Measurements from ENCODE around the gene CSH2. TPM values are rescaled to one million over a fixed set of nuclear protein-coding genes. Genes with fewer than 3 reads are reported as not detected.
"Not testable (repeated sequence)": the region's sequence is repeated elsewhere in the genome, so short reads cannot be mapped to it uniquely, and the experiment has no call there.

The CSH2 gene
- total RNA-seq, result not detected

- not testable (repeated sequence) for H3K4me1 Mint-ChIP-seq, H3K4me3 Mint-ChIP-seq, H3K9me3 Mint-ChIP-seq, H3K27ac Mint-ChIP-seq, H3K36me3 Mint-ChIP-seq, DNase-seq, H3K27me3 Mint-ChIP-seq
These were observed at the start of gene CSH2 for GRCh38 chr17:63873577-63873976. Gene CSH2 (minus strand): TSS chr17:63873677. CDS start chr17:63873614, 63 bp downstream.

- not testable (repeated sequence) for H3K9me3 Mint-ChIP-seq, H3K27me3 Mint-ChIP-seq, H3K4me1 Mint-ChIP-seq, H3K4me3 Mint-ChIP-seq, DNase-seq, H3K27ac Mint-ChIP-seq, H3K36me3 Mint-ChIP-seq
These were observed 48.9 kb upstream of the CSH2 start for GRCh38 chr17:63922402-63922801.

DNA sequence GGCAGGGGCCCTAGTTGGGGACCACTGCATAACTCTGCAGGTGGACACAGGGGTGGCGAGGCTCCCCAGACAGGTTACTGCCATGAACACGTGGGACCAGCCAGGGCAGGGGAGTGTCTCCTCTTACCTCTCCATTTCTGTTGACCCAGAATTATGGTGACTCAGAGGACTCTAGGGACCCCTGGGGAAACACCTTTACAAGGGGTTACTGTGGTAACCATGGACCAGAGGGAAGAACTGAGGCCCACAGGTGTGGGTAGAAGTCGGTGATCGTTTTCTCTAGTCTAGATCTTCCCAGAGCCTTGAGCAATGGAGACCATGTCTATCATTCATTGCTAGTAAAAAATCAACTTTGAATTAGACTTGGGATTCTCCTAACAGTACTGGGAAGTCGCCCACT is 47.3 kb upstream of the CSH2 start:
- not testable (repeated sequence) for H3K9me3 Mint-ChIP-seq, H3K4me3 Mint-ChIP-seq, DNase-seq, H3K27ac Mint-ChIP-seq, H3K36me3 Mint-ChIP-seq, H3K4me1 Mint-ChIP-seq, H3K27me3 Mint-ChIP-seq

DNA sequence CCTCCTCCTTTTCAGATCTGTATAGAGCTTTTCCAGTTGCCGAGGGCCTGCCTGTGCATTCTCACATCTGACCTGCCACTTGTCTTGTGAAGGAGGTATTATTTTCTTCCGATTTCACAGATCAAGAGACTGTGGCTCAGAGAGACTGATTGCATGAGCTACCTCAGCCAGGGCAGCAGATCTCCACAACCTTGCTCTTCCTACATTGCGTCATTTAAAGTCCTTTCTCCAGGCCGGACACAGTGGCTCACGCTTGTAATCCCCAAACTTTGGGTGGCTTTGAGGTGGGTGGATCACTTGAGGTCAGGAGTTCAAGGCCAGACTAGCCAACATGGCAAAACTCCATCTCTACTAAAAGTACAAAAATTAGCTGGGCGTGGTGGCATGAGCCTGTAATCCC is 46.6 kb upstream of the CSH2 start:
- DNase-seq, H3K4me1 Mint-ChIP-seq, H3K4me3 Mint-ChIP-seq, H3K36me3 Mint-ChIP-seq, H3K27me3 Mint-ChIP-seq, H3K9me3 Mint-ChIP-seq, H3K27ac Mint-ChIP-seq: not testable (repeated sequence)

GRCh38 chr17:63919311-63919723 is 45.8 kb upstream of the CSH2 start:
- H3K4me3 Mint-ChIP-seq, result no peak overlapping the region

DNA sequence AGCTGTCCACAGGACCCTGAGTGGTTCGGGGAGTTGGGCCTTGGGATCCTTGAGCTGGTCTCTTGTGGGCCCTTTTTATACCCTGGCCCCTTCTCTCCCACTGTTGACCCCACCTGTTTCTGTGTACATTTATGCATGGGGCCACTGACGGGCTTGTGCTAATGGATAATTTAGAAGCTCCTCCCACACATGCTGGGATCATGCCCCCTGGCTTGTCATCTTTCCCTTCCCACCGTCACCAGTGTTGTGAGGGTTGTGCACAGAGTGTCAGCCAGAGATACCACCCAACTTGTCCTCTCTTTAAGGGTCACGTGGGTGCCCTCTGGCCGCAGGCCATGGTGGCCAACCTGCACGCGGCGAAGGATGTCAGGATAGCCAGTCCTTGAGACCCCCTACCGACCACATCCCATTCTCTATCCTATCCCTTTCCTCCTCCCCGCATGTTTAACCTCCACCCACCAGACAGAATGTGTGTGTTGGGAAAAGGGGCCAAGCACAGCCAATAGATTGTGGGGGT is 45.4 kb upstream of the CSH2 start, which contains the start of gene GH1:
Gene GH1 (minus strand): TSS at position 51 of the 517 bp plus-strand sequence. CDS start 63 bp downstream, outside the sequence.
- H3K36me3 Mint-ChIP-seq, H3K4me1 Mint-ChIP-seq, H3K27ac Mint-ChIP-seq, DNase-seq, H3K9me3 Mint-ChIP-seq, H3K27me3 Mint-ChIP-seq, H3K4me3 Mint-ChIP-seq: not testable (repeated sequence)

More at GRCh38 chr17:63919311-63919723, 45.8 kb upstream of the CSH2 start:
- DNase-seq, result peak; percentile 64
- Mint-ChIP-seq H3K27ac (no peak overlapping the region), H3K27me3 (peaks cover 5% of the 10 kb centered on the region), H3K4me1 (peaks cover 4% of the 10 kb centered on the region), H3K9me3 (no peaks in the 10 kb centered on the region), H3K36me3 (no peaks in the 10 kb centered on the region)

GRCh38 chr17:63918305-63918704 is 44.8 kb upstream of the CSH2 start:
- no peaks in the 10 kb centered on the region for H3K9me3 Mint-ChIP-seq
- peaks cover 4% of the 10 kb centered on the region for H3K4me1 Mint-ChIP-seq
- peaks cover 5% of the 10 kb centered on the region for H3K27me3 Mint-ChIP-seq
- DNase-seq, result no peak
- H3K27ac Mint-ChIP-seq, result no peak overlapping the region
- no peak overlapping the region for H3K4me3 Mint-ChIP-seq
- no peaks in the 10 kb centered on the region for H3K36me3 Mint-ChIP-seq

- Mint-ChIP-seq H3K27me3 (peaks cover 5% of the 10 kb centered on the region), H3K9me3 (no peaks in the 10 kb centered on the region), H3K36me3 (no peaks in the 10 kb centered on the region), H3K27ac (no peak overlapping the region), H3K4me1 (peaks cover 4% of the 10 kb centered on the region), H3K4me3 (no peak overlapping the region)
- DNase-seq, result no peak
These were observed 44.2 kb upstream of the CSH2 start for GRCh38 chr17:63917646-63918045.

DNA sequence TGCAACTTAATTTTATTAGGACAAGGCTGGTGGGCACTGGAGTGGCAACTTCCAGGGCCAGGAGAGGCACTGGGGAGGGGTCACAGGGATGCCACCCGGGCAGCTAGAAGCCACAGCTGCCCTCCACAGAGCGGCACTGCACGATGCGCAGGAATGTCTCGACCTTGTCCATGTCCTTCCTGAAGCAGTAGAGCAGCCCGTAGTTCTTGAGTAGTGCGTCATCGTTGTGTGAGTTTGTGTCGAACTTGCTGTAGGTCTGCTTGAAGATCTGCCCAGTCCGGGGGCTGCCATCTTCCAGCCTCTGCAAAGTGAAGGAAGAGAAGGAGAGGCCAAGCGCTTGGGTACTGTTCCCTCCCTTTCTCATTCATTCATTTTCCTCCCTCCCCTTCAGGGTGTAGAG is 43.7 kb upstream of the CSH2 start:
- not testable (repeated sequence) for H3K36me3 Mint-ChIP-seq, H3K27me3 Mint-ChIP-seq, DNase-seq, H3K4me1 Mint-ChIP-seq, H3K9me3 Mint-ChIP-seq, H3K4me3 Mint-ChIP-seq, H3K27ac Mint-ChIP-seq

- H3K27ac Mint-ChIP-seq, result no peak overlapping the region
- peaks cover 4% of the 10 kb centered on the region for H3K4me1 Mint-ChIP-seq
These were observed 43.2 kb upstream of the CSH2 start for GRCh38 chr17:63916566-63917185.

DNA sequence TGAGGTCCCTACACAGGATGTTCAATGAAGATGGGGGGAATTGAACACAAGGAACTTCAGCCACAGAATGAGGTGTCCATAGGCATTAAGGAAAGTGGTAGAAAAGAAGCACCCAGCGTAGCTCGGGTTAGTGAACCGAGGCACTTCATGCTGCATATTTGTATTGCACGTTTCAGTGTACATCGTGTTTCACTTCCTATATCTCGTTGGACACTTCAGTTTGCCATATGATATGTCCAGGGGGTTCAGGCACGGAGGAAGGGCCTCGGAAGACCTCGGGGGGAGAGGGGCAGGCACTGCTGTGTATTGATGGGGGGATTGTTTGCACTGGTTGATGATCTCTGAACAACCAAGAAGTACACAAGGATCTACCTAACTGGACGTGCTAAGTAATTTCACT is 42.3 kb upstream of the CSH2 start:
- H3K4me3 Mint-ChIP-seq, H3K36me3 Mint-ChIP-seq, H3K27ac Mint-ChIP-seq, H3K9me3 Mint-ChIP-seq, H3K27me3 Mint-ChIP-seq, H3K4me1 Mint-ChIP-seq, DNase-seq: not testable (repeated sequence)

More at GRCh38 chr17:63916566-63917185, 43.2 kb upstream of the CSH2 start:
- no peaks in the 10 kb centered on the region for H3K36me3 Mint-ChIP-seq
- no peaks in the 10 kb centered on the region for H3K9me3 Mint-ChIP-seq
- H3K27me3 Mint-ChIP-seq, result peaks cover 5% of the 10 kb centered on the region
- H3K4me3 Mint-ChIP-seq, result no peak overlapping the region
- no peak for DNase-seq

DNA sequence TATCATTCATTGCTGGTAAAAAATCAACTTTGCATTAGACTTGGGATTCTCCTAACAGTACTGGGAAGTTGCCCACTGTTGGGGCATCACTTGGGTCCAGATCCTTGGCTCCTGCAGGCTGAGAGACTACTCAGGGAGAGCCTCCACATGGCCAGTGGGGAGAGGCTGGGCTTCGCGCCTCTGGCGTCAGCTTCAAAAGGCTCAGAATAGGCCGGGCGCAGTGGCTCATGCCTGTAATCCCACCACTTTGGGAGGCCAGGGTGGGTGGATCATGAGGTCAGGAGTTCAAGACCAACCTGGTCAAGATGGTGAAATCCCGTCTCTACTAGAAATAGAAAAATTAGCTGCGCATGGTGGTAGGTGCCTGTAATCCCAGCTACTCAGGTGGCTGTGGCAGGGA is 41.0 kb upstream of the CSH2 start:
- Mint-ChIP-seq H3K9me3 (no peaks in the 10 kb centered on the region), H3K4me3 (no peak overlapping the region), H3K27me3 (peaks cover 5% of the 10 kb centered on the region), H3K36me3 (no peaks in the 10 kb centered on the region), H3K27ac (no peak overlapping the region), H3K4me1 (peaks cover 4% of the 10 kb centered on the region)
- DNase-seq, result no peak

- Mint-ChIP-seq H3K36me3 (no peaks in the 10 kb centered on the region), H3K4me1 (no peaks in the 10 kb centered on the region), H3K27ac (no peak overlapping the region), H3K4me3 (no peak overlapping the region), H3K9me3 (no peaks in the 10 kb centered on the region), H3K27me3 (no peaks in the 10 kb centered on the region)
- DNase-seq, result peak; percentile 60
These were observed 38.2 kb upstream of the CSH2 start for GRCh38 chr17:63911657-63912100.

DNA sequence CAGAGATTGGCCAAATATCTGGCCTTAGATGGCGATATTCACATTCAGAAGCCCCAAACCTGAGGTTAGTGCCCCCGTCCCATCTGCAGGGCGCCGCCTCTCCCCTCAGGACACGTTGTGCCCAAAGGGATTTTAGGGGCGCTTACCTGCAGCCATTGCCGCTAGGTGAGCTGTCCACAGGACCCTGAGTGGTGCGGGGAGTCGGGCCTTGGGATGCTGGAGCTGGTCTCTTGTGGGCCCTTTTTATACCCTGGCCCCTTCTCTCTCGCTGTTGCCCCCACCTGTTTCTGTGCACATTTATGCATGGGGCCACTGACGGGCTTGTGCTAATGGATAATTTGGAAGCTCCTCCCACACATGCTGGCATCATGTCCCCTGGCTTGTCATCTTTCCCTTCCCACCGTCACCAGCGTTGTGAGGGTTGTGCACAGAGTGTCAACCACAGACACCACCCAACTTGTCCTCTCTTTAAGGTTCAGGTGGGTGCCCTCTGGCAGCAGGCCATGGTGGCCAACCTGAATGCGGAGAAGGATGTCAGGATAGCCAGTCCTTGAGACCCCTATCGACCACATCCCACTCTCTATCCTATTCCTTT is 37.7 kb upstream of the CSH2 start, which contains the start of gene CSHL1:
Gene CSHL1 (minus strand): TSS at position 218 of the 595 bp plus-strand sequence. CDS start 62 bp downstream, at position 156.
- Mint-ChIP-seq H3K27me3 (no peaks in the 10 kb centered on the region), H3K9me3 (no peaks in the 10 kb centered on the region), H3K4me3 (no peak within 1 kb of the TSS), H3K36me3 (no peaks in the 10 kb centered on the region), H3K27ac (no peak within 1 kb of the TSS), H3K4me1 (no peaks in the 10 kb centered on the region)
- no peak for DNase-seq

GRCh38 chr17:63910096-63910495 is 36.6 kb upstream of the CSH2 start:
- H3K27ac Mint-ChIP-seq, result no peak overlapping the region
- no peak for DNase-seq
- no peaks in the 10 kb centered on the region for H3K9me3 Mint-ChIP-seq

DNA sequence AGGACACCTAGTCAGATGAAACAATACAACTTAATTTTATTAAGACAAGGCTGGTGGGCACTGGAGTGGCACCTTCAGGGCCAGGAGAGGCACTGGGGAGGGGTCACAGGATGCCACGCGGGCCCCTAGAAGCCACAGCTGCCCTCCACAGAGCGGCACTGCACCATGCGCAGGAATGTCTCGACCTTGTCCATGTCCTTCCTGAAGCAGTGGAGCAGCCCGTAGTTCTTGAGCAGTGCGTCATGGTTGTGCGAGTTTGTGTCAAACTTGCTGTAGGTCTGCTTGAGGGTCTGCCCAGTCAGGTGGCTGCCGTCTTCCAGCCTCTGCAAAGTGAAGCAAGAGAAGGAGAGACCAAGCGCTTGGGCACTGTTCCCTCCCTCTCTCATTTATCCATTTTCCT is 36.1 kb upstream of the CSH2 start:
- not testable (repeated sequence) for H3K9me3 Mint-ChIP-seq, H3K36me3 Mint-ChIP-seq, DNase-seq

More at GRCh38 chr17:63910096-63910495, 36.6 kb upstream of the CSH2 start:
- Mint-ChIP-seq H3K4me1 (no peaks in the 10 kb centered on the region), H3K4me3 (no peak overlapping the region), H3K36me3 (no peaks in the 10 kb centered on the region), H3K27me3 (no peaks in the 10 kb centered on the region)

More for the DNA sequence above, 36.1 kb upstream of the CSH2 start:
- H3K27me3 Mint-ChIP-seq, H3K4me3 Mint-ChIP-seq, H3K27ac Mint-ChIP-seq, H3K4me1 Mint-ChIP-seq: not testable (repeated sequence)

All from activated naive CD8-positive, alpha-beta T cell treated with anti-CD3 and anti-CD28 coated beads for 36 hours (primary cell).